ENCODE data around the gene TNRC6C. TPM values are rescaled to one million over a fixed set of nuclear protein-coding genes. Genes with fewer than 3 reads are reported as not detected.
"Not testable (repeated sequence)": the region's sequence is repeated elsewhere in the genome, so short reads cannot be mapped to it uniquely, and the experiment has no call there.

TNRC6C gene
- total RNA-seq, 1 donor from 2014 or later: 15.5 TPM

DNA sequence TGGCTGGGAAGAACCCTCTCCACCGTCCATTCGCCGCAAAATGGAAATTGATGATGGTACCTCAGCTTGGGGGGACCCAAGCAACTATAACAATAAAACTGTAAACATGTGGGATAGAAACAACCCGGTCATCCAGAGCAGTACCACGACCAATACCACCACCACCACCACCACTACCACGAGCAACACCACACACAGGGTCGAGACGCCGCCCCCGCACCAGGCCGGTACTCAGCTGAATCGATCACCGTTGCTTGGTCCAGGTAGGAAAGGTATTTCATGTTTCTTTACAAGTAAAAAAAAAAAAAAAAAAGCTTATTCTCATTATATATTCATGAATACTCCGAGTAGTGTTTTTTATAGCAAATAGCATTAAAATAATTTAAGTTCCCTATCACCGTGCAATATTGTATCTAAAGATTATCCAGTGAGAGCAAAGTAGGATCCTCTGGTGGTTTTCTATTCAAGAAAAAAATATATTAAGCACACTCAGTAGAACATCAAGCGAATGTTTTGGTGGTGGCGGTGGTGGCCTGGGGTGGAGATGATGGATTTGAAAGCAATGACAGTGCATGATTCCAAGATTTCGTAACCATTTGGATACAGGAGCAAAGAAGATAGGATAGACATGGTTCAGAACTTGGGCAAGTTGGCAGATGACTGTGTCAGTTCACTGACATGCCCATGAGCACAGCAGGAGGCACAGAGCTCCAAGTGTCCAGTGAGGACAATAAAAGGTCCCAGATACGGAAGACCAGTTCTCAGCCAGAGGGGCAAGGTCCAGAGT lies 92.9 kb downstream of the TNRC6C start:
- no peak overlapping the region for H3K4me3 Mint-ChIP-seq
- H3K27ac Mint-ChIP-seq: no peak overlapping the region
- no peaks in the 10 kb centered on the region for H3K27me3 Mint-ChIP-seq (ENCODE audit: insufficient read depth)
- peaks cover 13% of the 10 kb centered on the region for H3K4me1 Mint-ChIP-seq (ENCODE audit: low read depth)
- no peaks in the 10 kb centered on the region for H3K9me3 Mint-ChIP-seq
- no peak for DNase-seq (ENCODE audit: low spot score)
- H3K36me3 Mint-ChIP-seq (ENCODE audit: low read depth): peaks cover 21% of the 10 kb centered on the region
- intact Hi-C loops (cut with micrococcal nuclease): no loop called here

DNA sequence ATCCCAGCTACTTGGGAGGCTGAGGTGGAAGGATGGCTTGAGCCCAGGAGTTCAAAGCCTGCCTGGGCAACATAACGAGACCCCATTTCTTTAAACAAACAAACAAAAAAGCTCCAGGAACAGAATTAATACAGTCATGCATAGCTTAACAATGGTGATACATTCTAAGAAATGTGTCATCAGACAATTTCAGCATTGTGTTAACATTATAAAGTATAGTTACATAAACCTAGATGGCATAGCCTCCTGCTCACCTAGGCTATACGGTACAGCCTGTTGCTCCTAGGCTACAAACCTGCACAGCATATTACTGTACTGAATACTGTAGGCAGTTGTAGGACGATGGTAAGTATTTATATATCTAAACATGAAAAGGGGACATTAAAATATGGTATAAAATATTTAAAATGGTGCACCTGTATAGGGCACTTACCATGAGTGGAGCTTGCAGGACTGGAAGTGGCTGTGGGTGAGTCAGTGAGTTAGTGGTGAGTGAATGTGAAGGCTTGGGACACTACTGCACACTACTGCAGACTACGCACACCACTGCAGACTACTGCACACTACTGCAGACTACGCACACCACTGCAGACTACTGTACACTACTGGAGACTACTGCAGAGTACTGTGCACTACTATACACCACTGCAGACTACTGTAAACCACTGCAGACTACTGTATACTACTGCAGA lies 95.4 kb downstream of the TNRC6C start:
- DNase-seq (ENCODE audit: low spot score): no peak
- Mint-ChIP-seq H3K9me3 (no peaks in the 10 kb centered on the region), H3K27me3 (ENCODE audit: insufficient read depth) (no peaks in the 10 kb centered on the region), H3K36me3 (ENCODE audit: low read depth) (peaks cover 16% of the 10 kb centered on the region), H3K27ac (no peak overlapping the region), H3K4me1 (ENCODE audit: low read depth) (peaks cover 10% of the 10 kb centered on the region), H3K4me3 (no peak overlapping the region)
- intact Hi-C loops (cut with micrococcal nuclease): no loop called here

DNA sequence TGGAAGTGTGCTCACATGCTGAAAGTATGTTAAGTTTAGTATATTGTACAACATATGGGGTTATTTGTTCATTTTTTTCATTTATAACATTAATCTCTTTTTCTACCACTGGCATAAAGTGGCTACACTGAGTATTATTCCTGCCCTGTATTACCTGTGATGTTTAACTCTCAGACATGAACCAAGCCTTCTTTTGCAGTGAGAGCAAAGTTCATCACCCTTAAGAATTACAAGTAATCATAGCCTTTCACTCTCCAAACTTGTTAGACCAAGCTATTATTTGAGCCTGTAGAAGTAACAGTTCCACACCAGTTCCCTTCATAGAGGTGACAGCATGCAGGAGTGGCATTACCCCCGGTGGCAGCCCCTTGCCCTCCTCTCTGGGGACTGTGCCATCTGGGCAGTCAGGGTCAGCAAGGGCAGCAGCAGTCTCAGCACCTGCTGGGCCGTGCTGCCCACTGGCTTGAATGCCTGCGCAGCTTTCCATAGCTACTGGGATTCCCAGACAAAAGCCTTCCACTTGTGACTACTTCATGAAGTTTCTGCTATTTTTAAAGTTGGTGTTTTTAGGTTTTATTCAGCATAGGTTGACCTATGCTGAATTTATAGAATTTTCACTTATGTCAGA lies 98.7 kb downstream of the TNRC6C start:
- Mint-ChIP-seq H3K4me1 (ENCODE audit: low read depth) (no peaks in the 10 kb centered on the region), H3K36me3 (ENCODE audit: low read depth) (peaks cover 1% of the 10 kb centered on the region), H3K27me3 (ENCODE audit: insufficient read depth) (no peaks in the 10 kb centered on the region), H3K27ac (no peak overlapping the region), H3K4me3 (no peak overlapping the region), H3K9me3 (no peaks in the 10 kb centered on the region)
- DNase-seq (ENCODE audit: low spot score): no peak
- intact Hi-C loops (cut with micrococcal nuclease): no loop called here

DNA sequence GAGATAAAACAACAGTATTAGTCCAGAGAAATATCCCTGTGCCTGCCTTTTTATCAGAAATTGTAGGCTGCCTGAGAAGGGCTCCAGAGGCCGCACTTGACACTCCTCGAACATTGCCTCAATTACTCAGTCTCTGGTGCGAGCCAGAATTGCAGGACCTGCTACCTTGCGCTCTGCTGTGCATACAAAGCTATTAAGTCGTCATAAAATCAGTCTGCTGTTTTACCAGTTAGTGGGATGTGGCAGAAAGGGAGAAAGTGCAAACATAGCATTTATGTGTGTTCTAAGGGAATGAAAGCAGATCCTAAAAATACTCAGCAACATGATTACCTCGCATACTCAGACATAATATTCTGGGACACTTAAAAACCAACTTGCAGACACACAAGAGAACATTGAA lies 99.5 kb downstream of the TNRC6C start:
- H3K4me3 Mint-ChIP-seq: no peak overlapping the region
- H3K27ac Mint-ChIP-seq: no peak overlapping the region
- peaks cover 1% of the 10 kb centered on the region for H3K36me3 Mint-ChIP-seq (ENCODE audit: low read depth)
- intact Hi-C loops (cut with micrococcal nuclease): no loop called here
- no peaks in the 10 kb centered on the region for H3K27me3 Mint-ChIP-seq (ENCODE audit: insufficient read depth)
- no peak for DNase-seq (ENCODE audit: low spot score)
- H3K9me3 Mint-ChIP-seq: no peaks in the 10 kb centered on the region
- H3K4me1 Mint-ChIP-seq (ENCODE audit: low read depth): no peaks in the 10 kb centered on the region

DNA sequence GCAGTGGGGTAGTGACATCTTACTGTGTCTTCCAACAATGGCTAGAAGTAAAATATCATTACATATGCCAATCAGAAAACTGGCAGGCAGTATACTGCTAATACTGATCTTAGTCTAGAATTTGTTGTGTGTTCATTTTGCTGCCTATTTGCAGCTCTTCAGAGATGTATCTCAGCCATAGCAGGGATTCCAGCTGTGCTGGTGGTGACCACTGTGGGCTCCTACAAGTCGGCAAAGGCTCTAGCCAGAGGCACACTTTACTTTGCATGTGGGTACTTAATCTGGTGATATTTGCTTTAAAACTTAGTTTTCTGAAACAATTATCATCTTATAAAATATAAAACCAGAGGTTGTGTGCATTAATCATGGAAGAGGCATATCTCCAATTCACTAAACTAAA lies 100.1 kb downstream of the TNRC6C start:
- no peak overlapping the region for H3K27ac Mint-ChIP-seq
- H3K4me1 Mint-ChIP-seq (ENCODE audit: low read depth): peaks cover 5% of the 10 kb centered on the region

DNA sequence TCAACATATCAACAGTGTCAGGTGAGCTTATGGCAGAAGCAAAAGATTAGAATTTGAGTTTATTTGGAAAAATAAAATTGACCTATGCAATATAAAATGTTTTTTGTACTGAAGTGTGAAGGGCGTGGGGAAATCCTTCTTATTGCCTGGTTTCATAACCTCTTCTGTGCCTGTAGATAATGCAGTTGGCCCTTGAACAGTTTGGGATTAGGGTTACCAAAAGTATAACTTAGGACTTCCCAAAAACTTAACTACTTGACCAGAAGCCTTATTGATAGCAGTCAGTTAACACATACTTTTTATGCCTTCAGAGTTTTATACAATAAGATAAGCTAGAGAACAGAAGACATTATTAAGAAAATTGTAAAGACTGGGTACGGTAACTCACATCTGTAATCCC lies 104.1 kb downstream of the TNRC6C start:
- Mint-ChIP-seq H3K4me1 (ENCODE audit: low read depth) (peaks cover 7% of the 10 kb centered on the region), H3K4me3 (no peak overlapping the region), H3K27me3 (ENCODE audit: insufficient read depth) (no peaks in the 10 kb centered on the region), H3K27ac (no peak overlapping the region), H3K9me3 (no peaks in the 10 kb centered on the region), H3K36me3 (ENCODE audit: low read depth) (peaks cover 6% of the 10 kb centered on the region)
- DNase-seq (ENCODE audit: low spot score): no peak
- intact Hi-C loops (cut with micrococcal nuclease): no loop called here

More for the DNA sequence above, 100.1 kb downstream of the TNRC6C start:
- Mint-ChIP-seq H3K4me3 (no peak overlapping the region), H3K27me3 (ENCODE audit: insufficient read depth) (no peaks in the 10 kb centered on the region), H3K9me3 (no peaks in the 10 kb centered on the region), H3K36me3 (ENCODE audit: low read depth) (no peaks in the 10 kb centered on the region)
- intact Hi-C loops (cut with micrococcal nuclease): no loop called here
- DNase-seq (ENCODE audit: low spot score): no peak

DNA sequence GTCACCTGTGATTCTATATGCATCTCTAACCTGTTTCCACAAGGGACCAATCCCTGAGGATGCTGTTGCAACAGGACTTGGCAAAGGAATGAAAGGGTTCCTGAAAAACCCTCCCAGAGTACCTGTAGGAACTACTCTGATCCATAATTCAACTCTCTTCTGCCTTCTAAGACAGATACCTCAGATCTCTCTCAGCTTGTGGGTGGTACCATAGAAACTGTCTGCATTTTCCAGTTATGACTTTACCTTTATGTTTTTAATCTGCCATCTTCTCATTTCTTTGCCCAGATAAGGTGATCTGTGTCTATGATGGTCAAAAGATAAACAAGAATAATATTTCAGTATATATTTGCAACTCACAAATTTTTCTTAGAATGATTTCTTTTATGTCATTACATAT lies 105.0 kb downstream of the TNRC6C start:
- H3K27me3 Mint-ChIP-seq (ENCODE audit: insufficient read depth): no peaks in the 10 kb centered on the region
- intact Hi-C loops (cut with micrococcal nuclease): no loop called here
- no peaks in the 10 kb centered on the region for H3K9me3 Mint-ChIP-seq
- no peak overlapping the region for H3K4me3 Mint-ChIP-seq
- H3K27ac Mint-ChIP-seq: no peak overlapping the region
- H3K36me3 Mint-ChIP-seq (ENCODE audit: low read depth): peaks cover 6% of the 10 kb centered on the region
- DNase-seq (ENCODE audit: low spot score): no peak
- H3K4me1 Mint-ChIP-seq (ENCODE audit: low read depth): peaks cover 7% of the 10 kb centered on the region

DNA sequence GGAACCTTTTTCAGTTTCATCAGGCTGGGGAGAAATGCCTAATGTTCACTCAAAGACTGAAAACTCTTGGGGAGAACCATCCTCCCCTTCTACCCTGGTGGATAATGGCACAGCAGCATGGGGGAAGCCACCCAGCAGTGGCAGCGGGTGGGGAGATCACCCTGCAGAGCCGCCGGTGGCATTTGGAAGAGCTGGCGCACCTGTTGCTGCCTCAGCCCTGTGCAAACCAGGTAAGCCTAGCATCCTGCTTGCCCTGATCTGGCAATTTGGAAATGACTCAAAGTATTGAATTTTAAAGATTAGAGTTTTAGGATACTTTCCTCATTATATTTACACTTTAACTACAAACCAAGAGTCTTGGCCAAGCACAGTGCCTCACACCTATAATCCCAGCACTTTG lies 106.2 kb downstream of the TNRC6C start:
- H3K4me3 Mint-ChIP-seq: no peak overlapping the region
- H3K36me3 Mint-ChIP-seq (ENCODE audit: low read depth): peaks cover 7% of the 10 kb centered on the region
- DNase-seq (ENCODE audit: low spot score): no peak
- no peak overlapping the region for H3K27ac Mint-ChIP-seq
- H3K27me3 Mint-ChIP-seq (ENCODE audit: insufficient read depth): no peaks in the 10 kb centered on the region
- H3K4me1 Mint-ChIP-seq (ENCODE audit: low read depth): peaks cover 7% of the 10 kb centered on the region
- H3K9me3 Mint-ChIP-seq: no peaks in the 10 kb centered on the region
- intact Hi-C loops (cut with micrococcal nuclease): no loop called here

DNA sequence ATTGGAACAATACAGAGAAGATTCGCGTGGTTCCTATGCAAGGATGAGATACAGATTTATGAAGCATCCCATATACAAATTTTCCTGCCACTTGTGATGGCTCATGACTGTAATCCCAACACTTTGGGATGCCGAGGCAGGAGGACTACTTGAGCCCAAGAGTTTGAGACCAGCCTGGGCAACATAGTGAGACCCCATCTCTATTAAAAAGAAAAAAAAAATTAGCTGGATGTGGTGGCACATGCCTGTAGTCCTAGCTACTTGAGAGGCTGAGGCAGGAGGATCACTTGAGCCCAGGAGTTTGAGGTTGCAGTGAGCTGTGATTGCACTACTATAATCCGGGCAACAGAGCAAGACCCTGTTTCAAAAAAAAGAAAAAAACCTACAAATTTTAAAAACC lies 108.5 kb downstream of the TNRC6C start:
- H3K9me3 Mint-ChIP-seq; DNase-seq (ENCODE audit: low spot score); H3K4me3 Mint-ChIP-seq; H3K4me1 Mint-ChIP-seq (ENCODE audit: low read depth); H3K36me3 Mint-ChIP-seq (ENCODE audit: low read depth); intact Hi-C loops (cut with micrococcal nuclease); H3K27ac Mint-ChIP-seq; H3K27me3 Mint-ChIP-seq (ENCODE audit: insufficient read depth): not testable (repeated sequence)

DNA sequence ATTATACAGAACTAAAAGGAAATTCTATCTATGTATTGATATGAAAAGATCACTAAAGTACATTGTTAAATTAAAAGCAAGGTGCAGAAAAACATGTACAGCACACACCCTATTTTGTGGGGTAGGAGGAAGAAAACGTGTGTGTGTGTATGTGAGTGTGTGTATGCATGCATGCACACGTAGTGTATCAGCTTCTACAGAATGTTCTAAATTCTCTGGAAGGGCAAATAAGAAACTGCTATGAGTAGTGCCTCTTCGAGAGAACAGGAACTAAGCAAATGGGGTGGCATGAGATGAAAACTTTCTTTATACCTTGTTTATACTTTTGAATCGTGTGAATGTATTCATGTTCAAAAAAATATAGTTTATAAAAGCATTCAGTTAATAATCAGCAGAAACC lies 111.2 kb downstream of the TNRC6C start:
- intact Hi-C loops (cut with micrococcal nuclease): no loop called here
- no peak for DNase-seq (ENCODE audit: low spot score)
- no peaks in the 10 kb centered on the region for H3K4me1 Mint-ChIP-seq (ENCODE audit: low read depth)
- H3K9me3 Mint-ChIP-seq: no peaks in the 10 kb centered on the region
- H3K27me3 Mint-ChIP-seq (ENCODE audit: insufficient read depth): no peaks in the 10 kb centered on the region
- H3K27ac Mint-ChIP-seq: no peak overlapping the region
- H3K4me3 Mint-ChIP-seq: no peak overlapping the region
- peaks cover 19% of the 10 kb centered on the region for H3K36me3 Mint-ChIP-seq (ENCODE audit: low read depth)

DNA sequence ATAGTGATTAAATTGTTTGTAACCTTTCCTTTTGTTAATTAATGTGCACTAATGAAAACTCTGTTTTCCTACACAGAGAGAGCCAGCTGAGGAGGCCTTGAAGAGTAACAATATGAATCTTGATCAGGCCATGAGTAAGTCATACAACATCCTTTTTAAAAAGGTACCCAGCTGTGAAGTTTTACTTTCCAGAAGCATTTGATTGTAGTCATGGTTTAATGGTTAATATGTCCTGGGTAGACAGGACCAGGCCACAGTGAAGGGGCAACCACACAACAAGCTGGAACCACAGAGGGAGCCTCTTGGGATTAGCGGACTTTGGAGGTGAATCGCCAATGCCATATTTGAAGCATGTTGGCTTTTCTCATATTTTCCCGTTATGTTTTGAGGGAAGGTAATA lies 114.5 kb downstream of the TNRC6C start:
- no peak for DNase-seq (ENCODE audit: low spot score)
- no peaks in the 10 kb centered on the region for H3K4me1 Mint-ChIP-seq (ENCODE audit: low read depth)
- peaks cover 27% of the 10 kb centered on the region for H3K36me3 Mint-ChIP-seq (ENCODE audit: low read depth)
- no peak overlapping the region for H3K27ac Mint-ChIP-seq
- no peaks in the 10 kb centered on the region for H3K27me3 Mint-ChIP-seq (ENCODE audit: insufficient read depth)
- H3K9me3 Mint-ChIP-seq: no peaks in the 10 kb centered on the region
- intact Hi-C loops (cut with micrococcal nuclease): no loop called here
- no peak overlapping the region for H3K4me3 Mint-ChIP-seq

DNA sequence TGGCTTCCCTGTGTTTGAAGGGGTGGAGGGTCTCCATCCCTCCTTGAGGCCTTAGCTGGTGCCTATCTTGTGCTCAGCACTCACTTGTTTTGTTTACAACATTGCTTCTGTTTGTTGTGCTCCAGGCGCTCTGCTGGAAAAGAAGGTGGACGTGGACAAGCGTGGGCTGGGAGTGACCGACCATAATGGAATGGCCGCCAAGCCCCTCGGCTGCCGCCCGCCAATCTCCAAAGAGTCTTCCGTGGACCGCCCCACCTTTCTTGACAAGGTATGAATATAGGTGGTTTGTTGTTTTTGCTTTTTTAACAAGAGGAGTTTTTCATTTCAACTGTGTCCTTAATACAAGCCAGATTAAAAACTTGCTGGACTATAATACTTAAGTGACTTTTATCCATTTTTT lies 116.5 kb downstream of the TNRC6C start:
- no peaks in the 10 kb centered on the region for H3K9me3 Mint-ChIP-seq
- intact Hi-C loops (cut with micrococcal nuclease): no loop called here
- peaks cover 27% of the 10 kb centered on the region for H3K36me3 Mint-ChIP-seq (ENCODE audit: low read depth)
- H3K4me1 Mint-ChIP-seq (ENCODE audit: low read depth): no peaks in the 10 kb centered on the region
- H3K4me3 Mint-ChIP-seq: no peak overlapping the region
- no peak for DNase-seq (ENCODE audit: low spot score)
- H3K27ac Mint-ChIP-seq: no peak overlapping the region
- no peaks in the 10 kb centered on the region for H3K27me3 Mint-ChIP-seq (ENCODE audit: insufficient read depth)

DNA sequence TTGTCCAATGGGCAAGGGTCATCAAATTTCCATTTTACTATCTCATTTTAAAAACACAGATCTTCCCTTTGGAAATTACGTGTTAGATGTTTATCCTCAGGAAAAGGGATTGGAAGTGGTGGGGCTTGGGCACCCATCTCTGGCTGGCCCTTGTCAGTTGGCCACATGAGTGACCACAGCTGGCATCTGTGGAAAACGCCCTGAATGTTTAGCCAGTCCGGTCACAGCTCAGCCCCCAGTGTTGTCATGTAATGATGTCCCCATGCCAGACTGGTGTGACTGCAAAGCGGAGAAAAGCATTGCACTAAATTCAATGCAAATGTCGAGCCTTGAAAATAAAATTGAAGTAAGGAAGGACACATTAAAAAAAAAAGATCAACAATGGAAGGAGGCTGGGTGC lies 117.0 kb downstream of the TNRC6C start:
- Mint-ChIP-seq H3K27ac (no peak overlapping the region), H3K27me3 (ENCODE audit: insufficient read depth) (no peaks in the 10 kb centered on the region), H3K9me3 (no peaks in the 10 kb centered on the region), H3K4me1 (ENCODE audit: low read depth) (no peaks in the 10 kb centered on the region), H3K36me3 (ENCODE audit: low read depth) (peaks cover 26% of the 10 kb centered on the region), H3K4me3 (no peak overlapping the region)
- intact Hi-C loops (cut with micrococcal nuclease): no loop called here
- DNase-seq (ENCODE audit: low spot score): no peak

All from activated T-helper 1 cell treated with anti-CD3 and anti-CD28 coated beads, Interleukin-12 subunit alpha, Interleukin-12 subunit beta, Interleukin-2, Interleukin-4 antibody, amounts not matched to agents 30 ng/mL and 10 ng/mL and 1 ng/mL, durations not matched to agents 14 hours and 24 hours and 36 hours (primary cell).